ENCODE data around the gene ANK3.
"Not testable (repeated sequence)": the region's sequence is repeated elsewhere in the genome, so short reads cannot be mapped to it uniquely, and the experiment has no call there.

ANK3 gene

DNA sequence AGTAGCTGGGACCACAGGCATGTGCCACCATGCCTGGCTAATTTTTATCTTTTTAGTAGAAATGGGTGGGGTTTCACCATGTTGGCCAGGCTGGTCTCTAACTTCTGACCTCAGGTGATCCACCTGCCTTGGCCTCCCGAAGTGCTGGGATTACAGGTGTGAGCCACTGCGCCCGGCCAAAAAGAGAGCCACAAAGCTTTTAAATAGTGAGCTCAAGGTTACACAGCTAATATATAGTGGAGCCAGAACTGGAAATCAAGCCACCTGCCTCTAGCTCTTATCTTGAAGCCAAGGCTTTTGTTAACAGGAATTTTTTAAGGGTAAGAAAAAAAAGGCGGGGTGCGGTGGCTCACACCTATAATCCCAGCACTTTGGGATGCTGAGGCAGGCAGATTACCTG lies 354.3 kb downstream of the ANK3 start:
- not testable (repeated sequence) for H3K27me3 ChIP-seq (ENCODE audit: control insufficient read depth, insufficient read depth, low read length, poor library complexity, severe bottlenecking); H3K4me3 ChIP-seq (ENCODE audit: insufficient read depth, low read depth, low read length); H3K9me3 ChIP-seq (ENCODE audit: control insufficient read depth, low read length); H3K27ac ChIP-seq (ENCODE audit: insufficient read depth, low read depth, low read length, poor library complexity, severe bottlenecking); H3K4me1 ChIP-seq (ENCODE audit: control insufficient read depth, insufficient read depth, low read length); H3K36me3 ChIP-seq (ENCODE audit: control insufficient read depth, insufficient read depth, low read length)
- 82 to 95% methylated on average over 5 of the region's 5 CpGs for WGBS, 2 experiments

DNA sequence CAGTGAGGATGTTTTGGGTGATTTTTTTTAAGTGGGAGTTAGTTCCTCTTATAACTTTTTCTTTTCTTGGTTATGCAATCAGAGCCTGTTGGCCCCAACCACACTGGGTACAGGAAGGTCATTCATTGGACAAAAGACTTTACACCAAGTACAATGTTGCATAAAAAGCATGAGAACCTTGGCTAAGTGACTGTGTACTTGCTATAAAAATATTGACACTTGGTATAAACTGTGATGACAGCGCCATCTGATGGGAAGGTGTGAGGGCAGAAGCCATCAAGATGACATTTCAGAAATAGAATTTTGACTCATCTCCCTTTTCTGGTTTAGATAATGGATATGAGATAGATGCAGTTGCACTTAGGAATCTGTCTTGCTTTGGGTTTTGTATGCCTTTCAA lies 357.0 kb downstream of the ANK3 start:
- Histone ChIP-seq H3K9me3 (ENCODE audit: control insufficient read depth, low read length) (no peaks in the 10 kb centered on the region), H3K4me1 (ENCODE audit: control insufficient read depth, insufficient read depth, low read length) (no peaks in the 10 kb centered on the region), H3K27me3 (ENCODE audit: control insufficient read depth, insufficient read depth, low read length, poor library complexity, severe bottlenecking) (no peaks in the 10 kb centered on the region), H3K36me3 (ENCODE audit: control insufficient read depth, insufficient read depth, low read length) (no peaks in the 10 kb centered on the region), H3K4me3 (ENCODE audit: insufficient read depth, low read depth, low read length) (no peak overlapping the region), H3K27ac (ENCODE audit: insufficient read depth, low read depth, low read length, poor library complexity, severe bottlenecking) (no peak overlapping the region)
- WGBS, 2 experiments: 32 to 44% methylated on average over 1 of the region's 1 CpG

DNA sequence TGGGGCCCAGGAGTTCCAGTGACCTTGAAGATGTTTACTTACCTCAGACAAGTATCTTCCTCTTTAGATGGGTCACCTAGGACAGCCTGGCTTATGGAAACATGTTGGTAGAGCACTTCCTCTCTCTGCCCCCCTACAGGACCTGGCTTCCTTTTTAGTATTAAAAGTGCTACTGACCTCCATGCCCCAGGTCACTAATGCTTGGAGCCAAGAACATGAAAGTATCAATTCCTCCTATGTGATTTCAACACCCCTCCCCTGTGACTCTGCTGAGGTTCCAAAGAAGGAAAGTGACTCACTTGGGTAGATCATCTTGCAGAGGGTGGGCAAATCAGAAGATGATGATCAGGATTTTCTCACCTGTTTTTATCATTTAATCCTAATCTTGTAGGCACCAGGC lies 358.0 kb downstream of the ANK3 start:
- Histone ChIP-seq H3K27me3 (ENCODE audit: control insufficient read depth, insufficient read depth, low read length, poor library complexity, severe bottlenecking) (no peaks in the 10 kb centered on the region), H3K4me3 (ENCODE audit: insufficient read depth, low read depth, low read length) (no peak overlapping the region), H3K36me3 (ENCODE audit: control insufficient read depth, insufficient read depth, low read length) (no peaks in the 10 kb centered on the region), H3K27ac (ENCODE audit: insufficient read depth, low read depth, low read length, poor library complexity, severe bottlenecking) (no peak overlapping the region), H3K9me3 (ENCODE audit: control insufficient read depth, low read length) (no peaks in the 10 kb centered on the region), H3K4me1 (ENCODE audit: control insufficient read depth, insufficient read depth, low read length) (no peaks in the 10 kb centered on the region)

DNA sequence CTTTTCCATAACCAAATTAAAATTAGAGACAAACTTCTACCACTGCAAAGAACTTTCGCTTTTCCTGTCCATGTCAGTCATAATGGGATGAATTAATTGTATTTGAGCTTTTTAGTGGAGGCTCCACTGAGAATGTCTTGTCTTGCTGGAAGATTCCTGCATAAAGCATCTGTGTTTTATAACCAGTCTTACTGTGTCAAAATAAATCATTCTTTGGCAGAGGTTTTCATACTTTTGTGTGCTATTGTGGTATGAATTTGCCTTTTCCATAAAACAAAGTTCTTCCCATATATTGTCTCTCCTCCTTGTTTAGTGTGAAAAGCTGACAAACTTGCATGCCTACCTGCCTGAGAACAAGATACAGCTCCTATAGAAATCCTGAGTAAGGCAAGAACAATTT lies 358.5 kb downstream of the ANK3 start:
- Histone ChIP-seq H3K9me3 (ENCODE audit: control insufficient read depth, low read length) (no peaks in the 10 kb centered on the region), H3K4me1 (ENCODE audit: control insufficient read depth, insufficient read depth, low read length) (no peaks in the 10 kb centered on the region), H3K27ac (ENCODE audit: insufficient read depth, low read depth, low read length, poor library complexity, severe bottlenecking) (no peak overlapping the region), H3K36me3 (ENCODE audit: control insufficient read depth, insufficient read depth, low read length) (no peaks in the 10 kb centered on the region), H3K4me3 (ENCODE audit: insufficient read depth, low read depth, low read length) (no peak overlapping the region), H3K27me3 (ENCODE audit: control insufficient read depth, insufficient read depth, low read length, poor library complexity, severe bottlenecking) (no peaks in the 10 kb centered on the region)
- WGBS, 2 experiments: 80 to 89% methylated on average over 1 of the region's 1 CpG

DNA sequence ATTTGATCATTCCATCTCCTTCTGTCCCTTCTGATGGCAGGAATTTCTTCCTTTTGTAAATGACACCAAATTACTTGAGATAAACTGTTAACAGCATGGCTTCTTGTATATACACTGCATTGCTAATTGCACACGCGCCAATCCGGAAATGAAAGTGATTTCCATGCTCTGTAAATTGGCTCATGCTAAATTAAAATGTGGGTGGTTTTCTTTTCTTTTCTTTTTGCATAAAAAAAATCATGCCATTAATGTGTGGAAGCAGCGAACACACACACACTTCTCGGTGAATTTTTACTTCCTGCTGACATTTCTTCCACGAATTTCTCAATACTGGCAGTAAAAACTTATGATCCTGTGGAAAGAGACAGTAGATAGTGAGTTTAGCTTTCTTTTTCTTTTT lies 360.2 kb downstream of the ANK3 start:
- H3K27me3 ChIP-seq (ENCODE audit: control insufficient read depth, insufficient read depth, low read length, poor library complexity, severe bottlenecking): no peaks in the 10 kb centered on the region
- no peak overlapping the region for H3K27ac ChIP-seq (ENCODE audit: insufficient read depth, low read depth, low read length, poor library complexity, severe bottlenecking)
- no peak overlapping the region for H3K4me3 ChIP-seq (ENCODE audit: insufficient read depth, low read depth, low read length)
- H3K36me3 ChIP-seq (ENCODE audit: control insufficient read depth, insufficient read depth, low read length): no peaks in the 10 kb centered on the region
- H3K4me1 ChIP-seq (ENCODE audit: control insufficient read depth, insufficient read depth, low read length): no peaks in the 10 kb centered on the region
- WGBS, 2 experiments: 97 to 98% methylated on average over 6 of the region's 6 CpGs
- no peaks in the 10 kb centered on the region for H3K9me3 ChIP-seq (ENCODE audit: control insufficient read depth, low read length)

DNA sequence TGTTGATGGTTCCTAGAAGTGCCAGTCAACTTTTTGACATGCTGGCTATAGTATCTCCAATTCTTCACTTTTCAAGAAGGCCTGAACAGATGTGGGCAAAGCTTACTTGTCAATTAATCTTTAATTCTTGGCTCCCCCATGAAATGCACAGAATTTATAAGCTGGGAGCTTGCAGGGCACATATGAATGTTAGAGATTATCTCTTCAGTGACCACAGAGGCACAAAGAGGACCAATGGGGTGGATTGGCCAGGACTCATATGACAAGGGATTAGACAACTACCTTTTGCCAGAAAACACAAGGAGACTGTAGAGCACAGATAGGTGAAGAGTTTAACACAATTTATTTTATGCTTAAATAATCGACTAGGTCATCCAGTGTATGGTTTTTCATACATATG lies 361.6 kb downstream of the ANK3 start:
- 100% methylated on average over 1 of the region's 1 CpG; no CpG with 5 or more reads in 1 of the 2 experiments for WGBS, 2 experiments
- H3K4me1 ChIP-seq (ENCODE audit: control insufficient read depth, insufficient read depth, low read length): no peaks in the 10 kb centered on the region
- H3K27me3 ChIP-seq (ENCODE audit: control insufficient read depth, insufficient read depth, low read length, poor library complexity, severe bottlenecking): no peaks in the 10 kb centered on the region
- H3K9me3 ChIP-seq (ENCODE audit: control insufficient read depth, low read length): no peaks in the 10 kb centered on the region
- no peak overlapping the region for H3K4me3 ChIP-seq (ENCODE audit: insufficient read depth, low read depth, low read length)
- H3K27ac ChIP-seq (ENCODE audit: insufficient read depth, low read depth, low read length, poor library complexity, severe bottlenecking): no peak overlapping the region
- H3K36me3 ChIP-seq (ENCODE audit: control insufficient read depth, insufficient read depth, low read length): no peaks in the 10 kb centered on the region

DNA sequence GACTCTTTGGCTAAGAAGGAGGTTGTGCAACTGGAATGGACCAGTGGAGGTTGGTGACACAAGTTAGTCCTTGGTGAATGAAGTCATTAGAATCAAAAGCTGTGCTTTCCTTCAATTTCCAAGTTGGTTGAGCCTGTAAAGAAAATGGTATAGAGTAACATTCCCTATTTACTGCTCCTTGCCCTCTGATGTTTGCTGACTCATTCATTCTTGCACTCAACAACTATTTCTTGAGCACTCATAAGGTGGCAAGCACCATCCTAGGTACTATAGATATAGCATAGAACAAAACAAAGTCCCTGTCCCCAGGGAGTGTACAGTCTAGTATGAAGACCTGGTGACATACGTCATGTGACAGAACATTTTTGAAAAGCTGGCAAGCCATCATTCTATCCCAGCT lies 364.4 kb downstream of the ANK3 start:
- H3K4me3 ChIP-seq (ENCODE audit: insufficient read depth, low read depth, low read length): no peak overlapping the region
- no peaks in the 10 kb centered on the region for H3K36me3 ChIP-seq (ENCODE audit: control insufficient read depth, insufficient read depth, low read length)
- H3K9me3 ChIP-seq (ENCODE audit: control insufficient read depth, low read length): no peaks in the 10 kb centered on the region
- H3K27me3 ChIP-seq (ENCODE audit: control insufficient read depth, insufficient read depth, low read length, poor library complexity, severe bottlenecking): no peaks in the 10 kb centered on the region
- H3K27ac ChIP-seq (ENCODE audit: insufficient read depth, low read depth, low read length, poor library complexity, severe bottlenecking): no peak overlapping the region
- 90 to 100% methylated on average over 1 of the region's 1 CpG for WGBS, 2 experiments
- no peaks in the 10 kb centered on the region for H3K4me1 ChIP-seq (ENCODE audit: control insufficient read depth, insufficient read depth, low read length)

DNA sequence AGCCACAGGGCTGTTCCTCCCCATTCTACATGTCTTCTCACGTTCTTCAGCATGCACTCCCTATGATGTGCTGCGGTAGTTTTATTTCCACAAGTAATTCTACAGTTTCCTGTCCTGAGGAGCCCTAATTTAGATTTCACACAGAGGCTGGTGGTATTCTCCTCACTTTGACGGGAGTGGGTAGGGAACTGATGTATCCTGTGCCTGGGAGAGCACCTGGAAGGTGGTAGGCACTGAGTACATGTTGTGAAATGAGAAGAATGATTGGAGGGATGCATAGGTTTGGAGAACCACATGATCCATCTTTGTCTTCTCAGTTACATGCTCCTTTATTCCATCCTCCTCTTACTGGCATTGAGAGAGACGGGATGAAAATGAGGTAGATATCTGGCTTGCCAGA lies 365.2 kb downstream of the ANK3 start:
- Histone ChIP-seq H3K27me3 (ENCODE audit: control insufficient read depth, insufficient read depth, low read length, poor library complexity, severe bottlenecking) (no peaks in the 10 kb centered on the region), H3K4me1 (ENCODE audit: control insufficient read depth, insufficient read depth, low read length) (no peaks in the 10 kb centered on the region), H3K9me3 (ENCODE audit: control insufficient read depth, low read length) (no peaks in the 10 kb centered on the region), H3K4me3 (ENCODE audit: insufficient read depth, low read depth, low read length) (no peak overlapping the region), H3K27ac (ENCODE audit: insufficient read depth, low read depth, low read length, poor library complexity, severe bottlenecking) (no peak overlapping the region), H3K36me3 (ENCODE audit: control insufficient read depth, insufficient read depth, low read length) (no peaks in the 10 kb centered on the region)
- WGBS, 2 experiments: 94% methylated on average over 4 of the region's 4 CpGs

DNA sequence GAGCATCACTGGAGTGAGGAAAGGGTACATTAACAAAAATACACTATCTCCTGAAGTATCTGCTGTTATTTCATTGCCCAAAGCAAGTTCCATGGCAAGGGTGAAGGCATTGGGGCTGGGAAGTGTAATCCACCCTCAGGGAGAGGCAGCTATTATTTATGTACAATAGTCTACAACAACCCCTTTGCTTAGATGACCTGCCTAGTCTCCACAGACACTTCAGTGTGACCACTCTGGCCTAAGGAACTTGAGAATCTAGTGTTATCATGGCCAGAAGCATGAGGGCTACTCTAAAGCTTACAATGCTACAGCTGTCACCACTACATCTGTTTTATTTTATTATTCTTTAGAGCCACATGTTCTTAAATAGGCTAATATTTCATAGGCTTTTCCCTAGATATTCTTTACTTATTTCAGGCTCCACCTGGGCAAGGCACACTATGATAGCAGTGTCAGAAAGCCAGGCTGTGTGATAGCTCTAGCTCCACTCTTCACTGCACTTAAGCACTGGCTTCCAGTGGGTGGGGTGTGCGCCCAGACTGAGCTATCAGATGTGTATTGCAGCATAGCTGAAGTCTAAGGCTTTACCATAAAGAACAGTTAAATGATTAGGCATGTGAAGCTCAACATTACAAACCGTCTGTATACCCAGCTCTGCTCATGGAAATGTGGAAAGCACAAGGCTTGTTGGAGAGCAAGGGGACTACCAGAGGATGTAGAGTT lies 366.4 kb downstream of the ANK3 start:
- WGBS, 2 experiments: 92 to 93% methylated on average over 2 of the region's 2 CpGs
- H3K27me3 ChIP-seq (ENCODE audit: control insufficient read depth, insufficient read depth, low read length, poor library complexity, severe bottlenecking): no peaks in the 10 kb centered on the region
- no peak overlapping the region for H3K27ac ChIP-seq (ENCODE audit: insufficient read depth, low read depth, low read length, poor library complexity, severe bottlenecking)
- no peaks in the 10 kb centered on the region for H3K9me3 ChIP-seq (ENCODE audit: control insufficient read depth, low read length)
- no peak overlapping the region for H3K4me3 ChIP-seq (ENCODE audit: insufficient read depth, low read depth, low read length)
- H3K36me3 ChIP-seq (ENCODE audit: control insufficient read depth, insufficient read depth, low read length): no peaks in the 10 kb centered on the region
- H3K4me1 ChIP-seq (ENCODE audit: control insufficient read depth, insufficient read depth, low read length): no peaks in the 10 kb centered on the region

DNA sequence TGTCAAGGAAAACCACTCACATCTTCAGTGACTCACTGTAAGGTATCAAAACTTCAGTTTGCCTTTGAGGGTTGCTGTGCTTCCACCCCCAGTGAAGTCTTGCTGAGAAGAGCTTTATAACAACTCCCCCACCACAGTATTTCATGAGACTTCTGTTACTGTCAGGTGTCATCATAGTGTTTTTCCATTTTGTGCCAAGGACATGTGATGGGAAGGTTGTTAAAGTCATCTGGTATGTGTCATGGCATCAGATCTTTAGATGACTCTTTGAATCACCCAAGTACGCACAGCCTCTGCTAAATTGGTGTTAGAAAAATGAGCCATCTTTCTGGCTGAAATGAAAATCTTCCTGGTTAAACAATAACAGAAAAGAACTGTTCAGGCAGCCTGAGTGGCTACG lies 368.3 kb downstream of the ANK3 start:
- Histone ChIP-seq H3K27me3 (ENCODE audit: control insufficient read depth, insufficient read depth, low read length, poor library complexity, severe bottlenecking) (no peaks in the 10 kb centered on the region), H3K27ac (ENCODE audit: insufficient read depth, low read depth, low read length, poor library complexity, severe bottlenecking) (no peak overlapping the region), H3K9me3 (ENCODE audit: control insufficient read depth, low read length) (no peaks in the 10 kb centered on the region), H3K4me3 (ENCODE audit: insufficient read depth, low read depth, low read length) (no peak overlapping the region), H3K4me1 (ENCODE audit: control insufficient read depth, insufficient read depth, low read length) (no peaks in the 10 kb centered on the region), H3K36me3 (ENCODE audit: control insufficient read depth, insufficient read depth, low read length) (no peaks in the 10 kb centered on the region)
- 91 to 93% methylated on average over 2 of the region's 2 CpGs for WGBS, 2 experiments

DNA sequence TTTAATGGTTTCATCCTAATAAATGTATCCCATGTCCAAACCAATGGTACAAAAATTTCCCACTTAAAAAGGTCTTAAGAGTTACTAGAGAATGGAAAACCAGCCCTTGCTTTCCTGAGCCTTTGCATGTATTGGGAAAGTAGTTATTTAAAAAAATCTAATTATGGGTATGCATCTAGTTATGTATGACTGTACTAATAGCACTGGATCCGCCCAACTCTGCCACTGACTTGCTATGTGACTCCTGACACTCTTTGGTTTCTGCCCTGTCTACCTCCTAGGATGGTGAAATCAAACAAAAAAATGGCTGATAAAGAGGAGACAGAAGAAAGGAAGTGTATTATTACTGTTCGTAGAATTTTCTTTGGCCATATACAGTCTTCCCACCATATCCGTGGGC lies 372.9 kb downstream of the ANK3 start:
- H3K36me3 ChIP-seq (ENCODE audit: control insufficient read depth, insufficient read depth, low read length): no peaks in the 10 kb centered on the region
- no peaks in the 10 kb centered on the region for H3K4me1 ChIP-seq (ENCODE audit: control insufficient read depth, insufficient read depth, low read length)
- H3K27ac ChIP-seq (ENCODE audit: insufficient read depth, low read depth, low read length, poor library complexity, severe bottlenecking): no peak overlapping the region
- 90 to 92% methylated on average over 3 of the region's 3 CpGs for WGBS, 2 experiments
- no peaks in the 10 kb centered on the region for H3K27me3 ChIP-seq (ENCODE audit: control insufficient read depth, insufficient read depth, low read length, poor library complexity, severe bottlenecking)
- no peaks in the 10 kb centered on the region for H3K9me3 ChIP-seq (ENCODE audit: control insufficient read depth, low read length)
- H3K4me3 ChIP-seq (ENCODE audit: insufficient read depth, low read depth, low read length): no peak overlapping the region
